Uterus (tissue), 2 donors: ENCODE results near the gene ASCC3.

Experiments
- CTCF ChIP-seq, 4 experiments: fragments of 200-600 bp in 2 of 4; fragments of 450-650 bp in 2 of 4; sonication (generic) in 2 of 4; IDR thresholded peaks; one replicate each; pipeline ENCODE4 v1.5.1; 2016 to 2019; ENCODE audit warnings: antibody characterized with exemption in 4 of 4, mild to moderate bottlenecking in 2 of 4, moderate library complexity in 1 of 4
- POLR2A ChIP-seq, 2 donors: fragments of 450-650 bp; IDR thresholded peaks; one replicate each; pipeline ENCODE4 v1.6.1; 2016; ENCODE audit warnings: antibody characterized with exemption in 2 of 2, mild to moderate bottlenecking in 1 of 2, moderate library complexity in 1 of 2

- TF ChIP-seq CTCF (IDR thresholded peaks at IDR 0.05) (no peak), POLR2A (IDR thresholded peaks at IDR 0.05) (no peak)
Measured at GRCh38 chr6:100506651-100507050, 374.5 kb downstream of the ASCC3 start.
